ENCODE data around the gene NF2. TPM values are rescaled to one million over a fixed set of nuclear protein-coding genes. Genes with fewer than 3 reads are reported as not detected.

NF2 gene
- 10 to 100 TPM; 14.6 to 60.1 (median 34.7) TPM for total RNA-seq

DNA sequence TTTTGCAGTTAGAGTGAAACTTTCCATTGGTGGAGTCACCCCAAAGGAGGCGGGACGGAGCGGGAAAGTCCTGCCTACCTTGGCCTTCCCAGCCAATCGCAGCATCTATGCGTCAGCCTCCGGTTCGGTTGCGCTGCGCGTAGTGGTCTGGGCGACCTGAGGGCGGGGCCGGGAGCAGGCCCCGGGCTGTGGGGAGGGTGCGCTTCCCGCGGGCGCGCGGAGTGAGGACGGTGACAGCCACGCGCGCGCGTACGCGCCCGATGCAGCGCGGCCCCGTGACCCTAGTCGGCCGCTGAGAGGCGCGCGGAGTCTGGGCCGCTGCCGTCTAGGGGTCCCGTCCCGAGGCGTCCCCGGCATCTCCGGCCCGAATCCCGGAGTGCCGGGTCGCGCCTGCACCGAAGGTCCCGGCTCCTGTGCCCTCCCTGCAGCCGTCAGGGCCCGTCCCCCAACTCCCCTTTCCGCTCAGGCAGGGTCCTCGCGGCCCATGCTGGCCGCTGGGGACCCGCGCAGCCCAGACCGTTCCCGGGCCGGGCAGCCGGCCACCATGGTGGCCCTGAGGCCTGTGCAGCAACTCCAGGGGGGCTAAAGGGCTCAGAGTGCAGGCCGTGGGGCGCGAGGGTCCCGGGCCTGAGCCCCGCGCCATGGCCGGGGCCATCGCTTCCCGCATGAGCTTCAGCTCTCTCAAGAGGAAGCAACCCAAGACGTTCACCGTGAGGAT is at the start of gene NF2:
Gene NF2 (plus strand): TSS at position 276 of the 718 bp plus-strand sequence. CDS start 366 bp downstream, at position 642.
- intact Hi-C loops (cut with DNase I; ENCODE audit: low total_unique reads) (no loop called here), in situ Hi-C loops (cut with MboI; ENCODE audit: low pct_ligation_motif_present in 1 of 4, low pct_unique_long_range_greater_than_20kb in 1 of 4, low sequenced_read_pairs in 3 of 4) (no loop called here)
- WGBS, 2 donors (ENCODE audit: low coverage in 1 of 2), result 2% methylated on average over 39 of the region's 74 CpGs; no CpG with 5 or more reads in 1 of the 2 donors
- DNase-seq, result peak; percentile 99
- Histone ChIP-seq H3K27me3 (no peaks in the 10 kb centered on the region), H3K4me3 (peak within 1 kb of the TSS; percentile 44 to 99 (median 90)), H3K4me1 (peaks cover 5 to 30% (median 20%) of the 10 kb centered on the region in 4 donors), H3K9me3 (no peaks in the 10 kb centered on the region), H3K27ac (peak within 1 kb of the TSS; percentile 91 to 98 (median 96)), H3K36me3 (no peaks in the 10 kb centered on the region)
- TF ChIP-seq POLR2AphosphoS5 (IDR thresholded peaks at IDR 0.05), result peak; percentile 63 to 84 (median 82)
- TF ChIP-seq POLR2A (IDR thresholded peaks at IDR 0.05), result peak; percentile 79
- no peak for TF ChIP-seq EP300 (IDR thresholded peaks at IDR 0.05; ENCODE audit: low read depth)
- peak in 1 of 5 experiments; percentile 14 for TF ChIP-seq CTCF (IDR thresholded peaks at IDR 0.05)

GRCh38 chr22:29555065-29555644 is 48.3 kb upstream of the NF2 start:
- no peaks in the 10 kb centered on the region for H3K9me3 ChIP-seq
- no peak for TF ChIP-seq POLR2AphosphoS5 (IDR thresholded peaks at IDR 0.05)
- no peak for TF ChIP-seq CTCF (IDR thresholded peaks at IDR 0.05)
- TF ChIP-seq EP300 (IDR thresholded peaks at IDR 0.05; ENCODE audit: low read depth), result no peak
- TF ChIP-seq POLR2A (IDR thresholded peaks at IDR 0.05), result no peak
- DNase-seq, result peak; percentile 11
- intact Hi-C loops (cut with DNase I; ENCODE audit: low total_unique reads), result no loop called here
- no peak overlapping the region for H3K4me3 ChIP-seq
- peaks cover 4 to 10% (median 6%) of the 10 kb centered on the region in 4 donors for H3K4me1 ChIP-seq
- H3K27me3 ChIP-seq, result no peaks in the 10 kb centered on the region
- 66 to 88% methylated on average over 4 of the region's 4 CpGs for WGBS, 2 donors (ENCODE audit: low coverage in 1 of 2)
- peak overlapping the region in 3 of 4 donors; percentile 0 to 88 (median 84) for H3K27ac ChIP-seq
- H3K36me3 ChIP-seq, result peaks cover 0 to 17% (median 3%) of the 10 kb centered on the region in 4 donors
- in situ Hi-C loops (cut with MboI; ENCODE audit: low pct_ligation_motif_present in 1 of 4, low pct_unique_long_range_greater_than_20kb in 1 of 4, low sequenced_read_pairs in 3 of 4), result no loop called here

GRCh38 chr22:29559030-29559429 is 44.4 kb upstream of the NF2 start:
- H3K9me3 ChIP-seq, result no peaks in the 10 kb centered on the region
- WGBS, 2 donors (ENCODE audit: low coverage in 1 of 2), result 98% methylated on average over 6 of the region's 6 CpGs; no CpG with 5 or more reads in 1 of the 2 donors
- in situ Hi-C loops (cut with MboI; ENCODE audit: low pct_ligation_motif_present in 1 of 4, low pct_unique_long_range_greater_than_20kb in 1 of 4, low sequenced_read_pairs in 3 of 4) (no loop called here), intact Hi-C loops (cut with DNase I; ENCODE audit: low total_unique reads) (no loop called here)
- peaks cover 0 to 17% (median 3%) of the 10 kb centered on the region in 4 donors for H3K36me3 ChIP-seq
- TF ChIP-seq EP300 (IDR thresholded peaks at IDR 0.05; ENCODE audit: low read depth), result no peak
- no peak for TF ChIP-seq POLR2AphosphoS5 (IDR thresholded peaks at IDR 0.05)
- TF ChIP-seq POLR2A (IDR thresholded peaks at IDR 0.05), result no peak
- no peak for TF ChIP-seq CTCF (IDR thresholded peaks at IDR 0.05)
- H3K4me1 ChIP-seq, result peaks cover 4 to 6% (median 5%) of the 10 kb centered on the region in 4 donors
- H3K4me3 ChIP-seq, result no peak overlapping the region
- H3K27ac ChIP-seq, result no peak overlapping the region
- DNase-seq, result no peak
- H3K27me3 ChIP-seq, result no peaks in the 10 kb centered on the region

DNA sequence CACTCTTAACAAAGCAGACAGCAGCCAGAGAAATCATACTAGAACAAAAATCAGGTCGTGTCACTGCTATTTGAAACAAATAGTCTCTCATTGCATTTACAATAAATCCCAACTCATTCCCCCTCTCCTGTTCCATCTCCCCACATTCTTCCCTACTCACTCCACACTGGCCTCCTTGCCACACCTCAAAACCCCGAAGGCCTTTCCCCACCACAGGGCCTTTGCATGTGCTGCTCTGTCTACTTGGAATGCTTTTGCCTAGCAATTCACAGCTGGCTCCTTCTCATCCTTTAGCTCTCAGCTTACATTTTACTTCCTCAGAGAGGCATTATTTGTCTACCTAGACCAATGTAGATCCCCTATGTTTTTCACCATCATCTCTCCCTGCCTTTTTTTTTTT is 43.6 kb upstream of the NF2 start:
- no peak for TF ChIP-seq EP300 (IDR thresholded peaks at IDR 0.05; ENCODE audit: low read depth)
- no peak for TF ChIP-seq POLR2AphosphoS5 (IDR thresholded peaks at IDR 0.05)
- no peak for TF ChIP-seq POLR2A (IDR thresholded peaks at IDR 0.05)
- TF ChIP-seq CTCF (IDR thresholded peaks at IDR 0.05), result no peak
- H3K9me3 ChIP-seq, result no peaks in the 10 kb centered on the region
- intact Hi-C loops (cut with DNase I; ENCODE audit: low total_unique reads) (loop anchor here (5.0 kb wide), 1 partner anchor 563 kb away; no protein-coding TSS in a partner anchor), in situ Hi-C loops (cut with MboI; ENCODE audit: low pct_ligation_motif_present in 1 of 4, low pct_unique_long_range_greater_than_20kb in 1 of 4, low sequenced_read_pairs in 3 of 4) (no loop called here)
- DNase-seq, result no peak
- no peaks in the 10 kb centered on the region for H3K4me1 ChIP-seq
- H3K27me3 ChIP-seq, result no peaks in the 10 kb centered on the region
- H3K36me3 ChIP-seq, result peaks cover 0 to 17% (median 3%) of the 10 kb centered on the region in 4 donors
- H3K27ac ChIP-seq, result no peak overlapping the region
- H3K4me3 ChIP-seq, result no peak overlapping the region
- 83 to 94% methylated on average over 2 of the region's 2 CpGs for whole genome bisulfite sequencing, 2 donors (ENCODE audit: low coverage in 1 of 2)

All from transverse colon (tissue), 4 donors.